HL-60/S4 treated with retinoic acid at 250 ng/mL for 4 days and 3 days (cell line): ENCODE data around the gene DNAJC18.

ENCODE experiments used
- in situ Hi-C: fragments of 300-500 bp; cut with MboI; formaldehyde crosslinking; loops from 2 replicates; pipeline ENCODE4 v1.7.0; 2022; ENCODE audit warnings: low sequenced_read_pairs

Gene DNAJC18

DNA sequence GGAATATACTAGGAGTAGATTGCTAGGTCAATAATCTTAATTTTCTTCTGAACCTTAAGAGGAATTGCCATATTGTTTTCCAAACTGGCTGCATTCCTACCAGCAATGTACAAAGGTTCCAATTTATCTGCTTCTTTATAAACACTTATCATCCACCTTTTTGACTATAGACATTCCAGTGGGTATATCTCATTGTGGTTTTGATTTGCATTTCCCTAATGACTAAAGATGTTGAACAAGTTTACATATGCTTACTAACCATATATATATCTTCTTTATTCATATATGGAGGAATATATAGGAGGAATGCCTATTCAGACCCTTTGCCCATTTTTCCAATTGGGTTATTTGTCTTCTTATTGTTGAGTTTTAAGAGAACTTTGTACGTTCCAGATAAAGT lies 7.6 kb downstream of the DNAJC18 start:
- in situ Hi-C loops, result no loop called here

DNA sequence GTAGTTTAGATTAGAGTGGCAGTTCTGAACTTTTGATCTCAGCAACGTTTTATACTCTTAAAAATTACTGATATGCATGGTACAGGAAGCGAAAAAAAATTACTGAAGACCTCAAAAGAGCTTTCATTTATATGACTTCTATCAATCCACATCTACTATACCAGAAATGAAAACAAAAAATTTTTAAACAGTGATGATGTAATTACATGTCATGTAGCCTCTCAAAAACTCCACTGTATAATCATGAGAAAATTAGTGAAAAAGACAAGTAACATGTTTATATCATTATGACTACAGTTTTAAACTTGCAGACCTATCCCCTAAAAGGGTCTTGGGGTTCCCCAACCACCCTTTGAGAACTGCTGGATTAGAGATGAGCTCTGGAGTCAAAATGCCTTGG lies 9.3 kb downstream of the DNAJC18 start:
- in situ Hi-C loops, result no loop called here

DNA sequence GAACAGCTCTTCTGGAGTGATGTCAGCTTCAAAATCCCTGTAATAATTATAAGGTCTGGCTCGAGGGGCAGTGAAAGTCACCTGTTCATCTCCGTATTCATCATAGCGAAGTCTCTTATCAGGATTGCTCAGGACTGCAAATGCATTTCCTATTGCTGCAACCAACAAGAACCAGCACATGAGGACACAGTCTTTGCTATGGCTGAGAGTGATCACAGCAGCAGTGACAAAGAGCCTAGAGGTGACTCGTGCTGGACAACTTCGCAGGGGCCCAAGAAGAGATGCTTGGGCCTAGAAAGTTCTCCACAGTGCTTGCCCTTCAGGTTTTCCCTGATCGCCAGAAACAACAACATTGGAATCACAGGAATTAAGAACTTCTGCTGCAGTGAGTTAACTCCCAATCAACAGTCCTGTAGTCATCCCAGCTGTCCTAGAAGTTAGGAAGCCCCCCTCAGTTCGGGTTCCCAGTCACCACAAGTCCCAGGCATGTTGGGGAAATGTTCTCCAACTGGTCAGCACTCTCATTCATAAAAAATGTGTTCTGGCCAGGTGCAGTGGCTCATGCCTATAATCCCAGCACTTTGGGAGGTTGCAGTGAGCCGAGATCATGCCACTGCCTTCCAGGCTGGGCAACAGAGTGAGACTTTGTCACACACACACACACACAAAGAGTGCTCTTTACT lies 13.0 kb downstream of the DNAJC18 start:
- in situ Hi-C loops, result loop anchor here (10.0 kb wide), 1 partner anchor 88 kb away; no protein-coding TSS in a partner anchor

DNA sequence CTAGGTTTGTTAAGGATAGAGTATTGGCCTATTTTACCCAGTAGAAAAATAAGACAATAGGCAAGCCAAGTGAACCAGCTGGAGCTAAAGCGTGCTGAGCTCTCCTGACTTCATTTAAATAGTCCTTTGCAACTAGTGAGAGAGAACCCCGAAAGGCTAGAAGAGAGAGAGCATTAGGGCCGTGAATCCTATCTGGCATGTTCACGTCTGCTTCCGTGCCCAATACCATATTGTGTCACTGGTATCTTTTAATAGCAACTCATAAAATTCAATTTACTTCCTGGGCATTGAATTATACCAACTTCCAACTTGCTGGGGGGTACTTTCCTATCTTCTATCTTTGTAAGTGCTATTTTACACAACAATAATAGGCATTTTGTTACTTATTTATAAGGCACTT lies 13.8 kb downstream of the DNAJC18 start:
- in situ Hi-C loops, result loop anchor here (10.0 kb wide), 1 partner anchor 89 kb away; no protein-coding TSS in a partner anchor

DNA sequence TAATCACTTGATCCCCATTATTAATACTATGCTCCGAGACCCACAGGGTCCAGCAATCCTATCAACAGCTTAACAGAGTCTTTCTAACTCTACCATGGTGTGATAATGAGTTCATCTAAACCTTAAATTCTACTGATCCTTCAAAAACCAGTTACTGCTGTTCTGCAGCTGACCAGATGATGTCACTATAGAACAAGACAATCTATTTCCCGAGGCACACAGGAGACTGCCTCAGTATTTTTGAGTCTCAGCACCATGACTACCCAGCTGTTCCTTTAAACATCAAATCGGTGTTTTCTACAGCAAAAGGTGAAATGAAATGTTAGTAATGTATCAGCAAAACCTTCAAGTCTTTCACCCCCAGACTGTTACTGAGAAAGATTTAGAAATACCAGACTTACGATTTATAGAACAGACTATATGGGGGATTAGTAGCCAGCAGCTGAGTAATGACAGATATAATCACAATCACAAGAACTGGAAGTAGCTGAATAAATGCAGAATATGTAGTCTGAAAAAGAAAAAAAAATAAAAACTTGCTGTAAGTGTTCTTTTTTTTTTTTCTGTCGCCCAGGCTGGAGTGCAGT lies 16.9 kb downstream of the DNAJC18 start:
- in situ Hi-C loops, result loop anchor here (10.0 to 25.0 kb wide), 2 partner anchors 92 to 340 kb away; no protein-coding TSS in a partner anchor

DNA sequence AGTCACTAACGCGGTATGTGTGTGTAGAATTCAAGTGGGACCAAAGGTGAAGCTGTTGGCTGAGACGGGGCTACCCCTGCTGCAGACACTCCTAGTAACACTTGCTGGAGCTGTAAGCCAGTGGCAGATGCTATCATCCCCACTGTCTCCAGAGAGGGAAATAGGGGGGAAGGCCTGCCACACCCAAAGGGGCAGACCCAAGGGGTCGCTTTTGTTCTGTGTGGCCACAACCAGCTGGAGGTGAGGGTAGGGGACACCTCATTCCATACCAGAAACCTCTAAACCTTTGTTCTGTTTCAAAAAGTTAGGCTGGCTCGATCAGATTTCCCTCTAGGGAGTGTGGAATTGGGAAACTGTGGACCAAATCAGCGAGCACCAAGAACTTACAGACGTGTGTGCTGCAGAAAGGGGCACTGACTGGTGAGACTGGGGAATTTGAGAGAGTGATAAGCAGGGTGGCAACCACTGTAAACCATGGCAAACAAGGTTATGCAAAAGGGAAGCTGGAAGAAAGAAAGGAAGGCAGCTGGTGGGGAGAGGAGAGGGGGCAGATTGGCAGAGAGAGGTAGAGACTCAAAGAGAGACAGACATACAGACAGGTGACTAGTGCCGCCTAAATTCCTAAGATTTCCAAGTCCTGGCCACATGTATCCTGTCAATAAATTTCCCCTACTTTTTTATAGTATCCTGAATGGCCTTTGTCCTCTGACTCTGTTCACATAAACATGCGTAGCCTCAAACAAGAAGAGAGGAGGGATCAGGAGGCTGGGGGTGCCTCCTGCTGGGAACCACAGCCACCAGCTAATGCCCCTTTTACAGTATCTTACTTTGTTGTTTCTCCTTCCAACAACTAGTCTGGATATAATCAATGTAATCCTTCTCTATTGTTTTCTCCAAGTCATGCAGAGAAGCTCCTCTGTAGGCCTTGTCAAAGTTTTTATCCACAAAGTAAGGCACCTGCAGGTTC lies 19.8 kb downstream of the DNAJC18 start:
- in situ Hi-C loops, result loop anchor here (10.0 to 25.0 kb wide), 2 partner anchors 95 to 343 kb away; no protein-coding TSS in a partner anchor

DNA sequence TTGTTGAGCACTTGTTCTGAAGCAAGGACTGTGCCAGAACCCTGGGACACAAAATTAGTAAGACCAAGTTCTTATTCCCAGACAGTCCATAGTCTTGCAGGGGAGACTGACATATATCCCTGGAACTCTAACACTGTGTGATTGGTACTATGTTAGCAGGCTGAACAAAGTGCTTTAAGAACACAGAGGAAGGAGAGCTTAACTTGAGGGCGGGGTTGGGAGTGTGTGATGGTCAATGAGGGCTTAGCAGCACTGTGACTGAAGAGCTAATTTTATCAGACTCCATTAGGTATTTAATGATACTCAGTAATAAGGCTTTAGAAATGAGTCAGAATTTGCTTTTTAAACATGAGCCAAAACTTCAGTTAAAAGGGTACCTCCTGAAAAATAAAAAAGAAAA lies 20.5 kb downstream of the DNAJC18 start:
- in situ Hi-C loops, result loop anchor here (25.0 kb wide), 1 partner anchor 344 kb away; no protein-coding TSS in a partner anchor

DNA sequence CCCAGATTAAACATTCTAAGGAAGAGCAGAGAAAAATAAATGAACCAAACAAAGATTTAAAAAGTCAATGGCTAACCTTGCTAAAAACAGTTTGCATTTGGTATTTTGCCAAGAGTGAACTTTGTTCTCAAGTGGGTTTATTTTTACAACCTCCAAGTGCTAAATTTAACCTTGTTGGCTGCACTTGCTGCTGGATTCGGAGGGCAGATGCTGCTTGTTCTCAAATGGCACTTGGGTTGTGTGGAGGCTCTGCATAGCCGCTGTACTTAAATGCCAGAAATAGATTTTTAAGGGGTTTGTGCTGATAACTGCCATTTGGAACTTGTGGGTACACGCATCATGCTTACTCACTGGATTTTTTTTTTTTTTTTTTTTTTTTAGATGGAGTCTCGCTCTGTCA lies 22.1 kb downstream of the DNAJC18 start:
- in situ Hi-C loops, result loop anchor here (25.0 kb wide), 1 partner anchor 345 kb away; no protein-coding TSS in a partner anchor

DNA sequence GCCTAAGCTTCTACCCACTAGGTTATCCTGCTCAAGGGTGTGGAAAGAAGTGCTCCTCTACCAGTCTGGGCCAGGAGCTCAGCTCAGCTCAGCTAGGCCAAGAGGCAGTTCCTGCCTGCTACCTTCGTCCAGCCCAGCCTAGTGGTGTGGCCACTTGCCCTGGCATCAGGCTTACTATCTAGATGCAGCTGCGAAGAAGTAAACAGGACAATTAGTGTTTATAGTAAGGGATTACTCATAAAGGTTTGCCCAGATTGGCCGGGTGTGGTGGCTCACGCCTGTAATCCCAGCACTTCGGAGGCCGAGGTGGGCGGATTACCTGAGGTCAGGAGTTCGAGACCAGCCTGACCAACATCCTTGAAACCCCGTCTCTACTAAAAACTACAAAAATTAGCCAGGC lies 22.7 kb downstream of the DNAJC18 start:
- in situ Hi-C loops, result loop anchor here (25.0 kb wide), 1 partner anchor 346 kb away; no protein-coding TSS in a partner anchor

DNA sequence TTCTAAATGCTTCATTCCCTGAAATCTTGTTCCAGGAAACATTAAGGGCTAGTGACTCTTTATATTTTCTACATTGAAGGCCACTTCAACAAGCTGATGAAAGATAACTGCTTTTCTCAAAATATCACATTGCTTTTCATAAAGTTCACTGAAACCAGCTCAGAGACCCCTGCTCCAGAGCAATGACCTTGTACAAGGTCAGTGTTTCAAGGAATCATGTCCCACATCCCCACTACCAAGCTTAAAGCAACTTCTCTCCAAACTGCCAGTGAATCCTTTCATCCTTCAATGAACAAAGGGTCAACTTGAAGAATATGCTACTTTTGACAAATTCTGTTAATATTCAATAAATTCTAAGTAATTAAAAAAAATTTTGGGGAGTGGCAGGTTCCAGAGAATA lies 23.5 kb downstream of the DNAJC18 start:
- in situ Hi-C loops, result loop anchor here (25.0 kb wide), 1 partner anchor 346 kb away; no protein-coding TSS in a partner anchor

DNA sequence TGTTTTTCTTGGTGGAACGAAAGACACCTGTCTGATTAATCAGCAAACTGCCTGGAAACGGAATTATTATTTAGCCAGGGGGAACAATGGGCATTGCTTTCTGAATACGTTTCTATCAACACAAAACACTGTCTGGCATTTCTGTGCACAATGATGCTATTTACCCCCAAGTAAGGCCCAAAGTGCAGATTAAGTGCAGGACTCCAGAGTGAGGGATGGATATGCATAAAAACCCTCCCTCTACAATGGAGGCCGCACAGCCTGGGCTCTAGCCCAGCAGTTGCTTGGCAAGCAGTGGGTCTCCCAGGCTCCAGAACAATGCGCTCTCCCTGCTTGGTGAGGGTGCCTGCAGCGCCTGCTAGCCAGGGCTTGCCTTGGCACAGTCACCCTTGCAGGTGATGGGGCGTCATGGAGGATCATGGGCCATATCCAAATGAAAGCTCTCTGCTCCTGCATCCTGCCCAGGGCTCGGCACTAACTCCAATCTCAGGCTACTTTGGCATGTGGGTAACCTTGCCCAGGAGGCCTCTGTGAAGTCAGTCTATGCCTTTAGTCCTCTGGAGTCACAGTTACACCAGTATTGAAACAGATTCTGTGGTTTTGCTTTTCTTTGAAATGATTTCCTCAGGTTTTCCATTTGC lies 24.0 kb downstream of the DNAJC18 start:
- in situ Hi-C loops, result loop anchor here (25.0 kb wide), 1 partner anchor 347 kb away; no protein-coding TSS in a partner anchor

DNA sequence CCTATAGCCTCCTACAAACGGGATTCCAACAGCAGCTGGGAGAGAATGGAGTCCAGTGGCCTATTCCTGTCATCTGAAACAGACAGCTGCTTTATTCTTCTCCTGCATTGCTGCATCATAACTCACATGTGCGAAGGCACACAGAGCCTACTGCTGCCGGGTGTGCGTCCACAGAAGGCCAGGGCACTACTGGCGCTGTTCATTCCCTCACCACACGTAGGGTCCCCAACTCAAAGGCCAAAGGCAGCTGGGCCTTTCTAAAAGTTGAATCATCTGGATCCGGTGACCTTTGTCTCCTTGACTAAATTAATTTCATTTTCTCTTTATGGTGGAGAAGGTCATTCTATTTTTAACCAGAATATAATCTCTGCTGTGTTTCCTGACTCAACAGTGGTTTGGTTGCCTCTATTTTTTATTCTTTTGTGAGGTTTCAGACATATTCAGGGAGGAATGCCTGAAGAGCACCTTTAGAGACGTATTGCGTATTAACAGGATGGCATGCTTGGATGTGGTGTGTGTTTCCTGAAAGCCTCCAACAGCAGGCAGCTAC lies 24.7 kb downstream of the DNAJC18 start:
- in situ Hi-C loops, result loop anchor here (25.0 kb wide), 1 partner anchor 348 kb away; no protein-coding TSS in a partner anchor

DNA sequence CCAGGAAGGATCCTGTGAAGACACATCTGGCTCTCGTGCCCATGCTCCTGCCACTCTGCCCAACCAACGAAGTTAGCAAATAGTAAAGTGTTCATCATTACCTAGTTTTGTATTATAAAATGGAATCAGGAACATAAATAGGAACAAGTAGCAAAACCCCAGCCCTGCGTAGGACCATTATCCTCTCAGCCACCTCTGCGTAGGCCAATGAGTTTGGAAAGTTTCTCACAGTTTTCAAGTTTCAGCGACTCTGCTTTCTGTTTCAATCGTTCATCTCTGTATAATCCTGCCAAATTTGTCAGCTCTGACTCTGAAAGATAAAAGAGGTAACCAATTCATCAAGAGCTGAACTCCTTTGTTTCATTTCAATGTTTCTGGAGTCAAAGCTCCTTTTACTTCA lies 25.4 kb downstream of the DNAJC18 start:
- in situ Hi-C loops, result loop anchor here (25.0 kb wide), 1 partner anchor 348 kb away; no protein-coding TSS in a partner anchor

DNA sequence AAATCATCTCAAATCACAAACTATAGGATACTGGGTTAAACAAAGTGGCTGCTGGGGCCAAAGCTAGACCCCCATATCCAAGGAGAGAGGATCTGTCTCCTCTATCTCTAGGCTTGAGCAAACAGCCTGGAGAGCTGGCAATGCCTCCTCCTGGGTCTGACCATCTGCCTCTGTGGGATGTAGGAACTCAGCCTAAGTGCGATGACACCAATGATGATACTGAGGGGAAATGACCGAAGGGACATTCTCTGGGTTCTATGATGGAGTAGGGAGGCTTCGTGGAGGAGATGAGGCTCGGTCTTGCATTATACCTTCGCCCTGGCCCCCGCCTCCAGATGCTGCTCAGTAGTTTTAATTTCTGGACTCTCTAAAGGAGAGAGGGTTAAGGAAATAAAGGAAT lies 26.2 kb downstream of the DNAJC18 start:
- in situ Hi-C loops, result loop anchor here (25.0 kb wide), 1 partner anchor 349 kb away; no protein-coding TSS in a partner anchor

DNA sequence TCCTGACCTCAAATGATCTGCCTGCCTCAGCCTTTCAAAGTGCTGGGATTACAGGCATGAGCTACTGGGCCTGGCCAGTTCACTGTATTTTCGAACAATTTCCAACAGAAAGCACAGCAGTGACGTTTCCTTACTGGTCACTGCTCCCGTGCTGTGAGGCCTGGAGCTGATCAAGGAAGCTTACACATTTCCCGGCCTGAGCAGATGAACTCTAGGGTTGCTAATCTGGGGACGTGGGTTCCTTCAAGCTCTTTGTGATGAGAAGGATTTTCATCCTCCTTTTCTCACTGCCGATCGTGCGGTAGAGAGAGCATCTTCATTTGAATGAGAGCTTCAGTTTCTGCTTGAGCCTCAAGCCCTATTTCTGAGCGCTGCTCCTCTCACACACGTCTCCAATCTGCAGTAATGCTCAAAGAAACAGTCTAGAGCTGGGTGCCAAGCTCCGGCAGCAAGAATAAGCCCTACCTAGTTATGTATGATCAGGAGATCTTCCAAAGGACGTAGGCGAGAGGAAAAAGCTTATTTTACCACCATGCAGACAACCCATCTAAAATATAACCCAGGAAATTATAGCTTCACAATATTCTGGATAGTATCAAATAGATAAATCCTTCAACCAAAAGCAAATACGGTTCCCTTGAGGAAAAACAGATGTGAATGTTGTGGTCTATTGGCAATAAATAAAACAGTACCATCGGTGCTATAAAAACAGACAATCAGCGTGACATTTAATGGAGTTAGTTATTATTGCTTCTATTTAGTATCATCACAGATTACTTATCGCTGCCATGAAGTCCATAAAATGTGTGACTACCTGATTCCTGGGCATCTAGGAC lies 28.1 kb downstream of the DNAJC18 start:
- in situ Hi-C loops, result loop anchor here (25.0 kb wide), 1 partner anchor 351 kb away; no protein-coding TSS in a partner anchor

DNA sequence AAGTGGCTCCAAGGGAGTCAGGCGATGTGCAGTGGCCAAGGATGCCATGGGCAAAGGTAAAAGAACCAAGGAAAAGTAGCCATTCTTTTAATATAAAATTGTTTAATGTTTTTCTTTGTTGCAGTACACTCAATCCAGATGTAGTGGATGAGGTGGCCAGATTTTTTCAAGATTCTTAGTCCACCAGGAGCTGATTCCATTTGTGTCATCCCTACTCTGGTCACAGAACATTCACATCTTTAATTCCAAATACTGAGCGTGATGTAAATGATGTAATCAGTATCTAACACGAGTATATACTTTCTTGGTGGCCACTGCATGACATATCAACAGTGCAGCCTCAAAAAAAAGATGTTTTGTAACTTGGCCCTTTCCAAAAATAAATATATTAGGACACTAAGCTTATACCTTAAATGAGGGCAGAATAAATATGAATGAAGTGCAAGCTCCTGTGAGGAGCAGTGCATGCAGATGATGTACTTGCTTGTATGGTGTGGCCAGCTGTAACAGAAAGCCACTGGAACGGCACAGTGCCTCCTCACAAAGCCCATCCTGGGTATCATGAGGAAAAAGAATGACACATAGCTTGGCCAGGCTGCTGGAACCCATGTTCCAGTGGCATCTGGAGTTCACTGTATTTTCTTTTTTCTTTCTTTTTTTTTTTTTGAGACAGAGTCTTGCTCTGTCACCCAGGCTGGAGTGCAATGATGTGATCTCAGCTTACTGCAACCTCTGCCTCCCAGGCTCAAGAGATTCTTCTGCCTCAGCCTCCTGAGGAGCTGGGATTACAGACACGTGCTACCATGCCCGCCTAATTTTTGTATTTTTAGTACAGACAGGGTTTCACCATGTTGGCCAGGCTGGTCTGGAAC lies 29.0 kb downstream of the DNAJC18 start:
- in situ Hi-C loops, result loop anchor here (25.0 kb wide), 1 partner anchor 352 kb away; no protein-coding TSS in a partner anchor

DNA sequence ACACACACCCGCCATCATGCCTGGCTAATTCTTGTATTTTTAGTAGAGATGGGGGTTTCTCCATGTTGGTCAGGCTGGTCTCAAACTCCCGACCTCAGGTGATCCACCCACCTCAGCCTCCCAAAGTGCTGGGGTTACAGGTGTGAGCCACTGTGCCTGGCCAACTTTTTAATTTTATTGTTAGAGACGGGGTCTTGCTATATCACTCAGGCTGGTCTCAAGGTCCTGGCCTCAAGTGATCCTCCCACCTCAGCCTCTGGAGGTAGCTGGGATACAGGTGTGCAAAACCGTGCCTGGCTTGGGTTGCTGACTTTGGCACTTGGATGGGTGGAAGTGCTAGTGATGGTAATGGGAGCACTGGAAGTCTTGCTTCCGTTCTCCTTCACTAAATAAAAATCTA lies 30.2 kb downstream of the DNAJC18 start:
- in situ Hi-C loops, result loop anchor here (25.0 kb wide), 1 partner anchor 353 kb away; no protein-coding TSS in a partner anchor

DNA sequence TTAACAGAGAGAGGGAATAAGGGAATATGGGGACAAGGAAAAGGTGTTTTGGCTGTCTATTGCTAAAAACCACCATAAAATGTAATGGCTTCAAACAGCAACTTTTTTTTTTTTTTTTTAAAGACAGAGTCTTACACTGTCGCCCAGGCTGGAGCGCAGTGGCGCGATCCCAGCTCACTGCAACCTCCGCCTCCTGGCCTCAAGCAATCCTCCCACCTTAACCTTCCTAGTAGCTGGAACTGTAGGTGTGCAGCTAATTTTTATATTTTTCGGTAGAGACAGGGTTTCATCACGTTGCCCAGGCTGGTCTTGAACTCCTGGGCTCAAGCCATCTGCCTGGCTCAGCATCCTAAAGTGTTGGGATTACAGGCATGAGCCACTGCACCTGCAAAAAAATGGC lies 31.1 kb downstream of the DNAJC18 start:
- in situ Hi-C loops, result loop anchor here (25.0 kb wide), 1 partner anchor 354 kb away; no protein-coding TSS in a partner anchor
